ENCODE measurements around the gene WDR20. TPM values are rescaled to one million over a fixed set of nuclear protein-coding genes. Genes with fewer than 3 reads are reported as not detected.
"Not testable (repeated sequence)": the region's sequence is repeated elsewhere in the genome, so short reads cannot be mapped to it uniquely, and the experiment has no call there.

WDR20 gene
- total RNA-seq, 1 donor from 2014 or later: 30.4 TPM

GRCh38 chr14:102116361-102117180 is 23.1 kb upstream of the WDR20 start:
- no peaks in the 10 kb centered on the region for H3K4me1 Mint-ChIP-seq

GRCh38 chr14:102117852-102118251 is 21.8 kb upstream of the WDR20 start:
- Mint-ChIP-seq H3K36me3 (ENCODE audit: low read depth) (no peaks in the 10 kb centered on the region), H3K27me3 (no peaks in the 10 kb centered on the region), H3K9me3 (peaks cover 4% of the 10 kb centered on the region), H3K4me1 (no peaks in the 10 kb centered on the region), H3K27ac (no peak overlapping the region), H3K4me3 (no peak overlapping the region)
- intact Hi-C loops (cut with micrococcal nuclease): no loop called here
- DNase-seq: no peak

More at GRCh38 chr14:102116361-102117180, 23.1 kb upstream of the WDR20 start:
- peaks cover 4% of the 10 kb centered on the region for H3K9me3 Mint-ChIP-seq
- intact Hi-C loops (cut with micrococcal nuclease): no loop called here
- DNase-seq: no peak
- no peaks in the 10 kb centered on the region for H3K27me3 Mint-ChIP-seq
- no peaks in the 10 kb centered on the region for H3K36me3 Mint-ChIP-seq (ENCODE audit: low read depth)
- H3K4me3 Mint-ChIP-seq: no peak overlapping the region
- no peak overlapping the region for H3K27ac Mint-ChIP-seq

GRCh38 chr14:102120888-102121287 is 18.8 kb upstream of the WDR20 start:
- Mint-ChIP-seq H3K4me3 (no peak overlapping the region), H3K27me3 (no peaks in the 10 kb centered on the region), H3K4me1 (no peaks in the 10 kb centered on the region), H3K9me3 (peaks cover 4% of the 10 kb centered on the region), H3K36me3 (ENCODE audit: low read depth) (no peaks in the 10 kb centered on the region), H3K27ac (no peak overlapping the region)
- DNase-seq: no peak
- intact Hi-C loops (cut with micrococcal nuclease): no loop called here

- H3K4me3 Mint-ChIP-seq: no peak overlapping the region
These were observed 18.1 kb upstream of the WDR20 start for GRCh38 chr14:102121567-102121966.

GRCh38 chr14:102124419-102124818 is 15.3 kb upstream of the WDR20 start:
- no peak for DNase-seq
- H3K4me3 Mint-ChIP-seq: no peak overlapping the region
- H3K4me1 Mint-ChIP-seq: no peaks in the 10 kb centered on the region
- H3K36me3 Mint-ChIP-seq (ENCODE audit: low read depth): no peaks in the 10 kb centered on the region
- no peaks in the 10 kb centered on the region for H3K27me3 Mint-ChIP-seq
- H3K9me3 Mint-ChIP-seq: no peaks in the 10 kb centered on the region
- no peak overlapping the region for H3K27ac Mint-ChIP-seq
- intact Hi-C loops (cut with micrococcal nuclease): no loop called here

More at GRCh38 chr14:102121567-102121966, 18.1 kb upstream of the WDR20 start:
- Mint-ChIP-seq H3K4me1 (no peaks in the 10 kb centered on the region), H3K27ac (no peak overlapping the region), H3K9me3 (peaks cover 4% of the 10 kb centered on the region), H3K36me3 (ENCODE audit: low read depth) (no peaks in the 10 kb centered on the region), H3K27me3 (no peaks in the 10 kb centered on the region)
- intact Hi-C loops (cut with micrococcal nuclease): no loop called here
- DNase-seq: no peak

- intact Hi-C loops (cut with micrococcal nuclease): no loop called here
- Mint-ChIP-seq H3K36me3 (ENCODE audit: low read depth) (no peaks in the 10 kb centered on the region), H3K4me3 (no peak overlapping the region), H3K4me1 (no peaks in the 10 kb centered on the region), H3K27me3 (no peaks in the 10 kb centered on the region), H3K9me3 (no peaks in the 10 kb centered on the region), H3K27ac (no peak overlapping the region)
- no peak for DNase-seq
These were observed 14.2 kb upstream of the WDR20 start for GRCh38 chr14:102125546-102125945.

- Mint-ChIP-seq H3K4me1 (no peaks in the 10 kb centered on the region), H3K9me3 (no peaks in the 10 kb centered on the region), H3K27me3 (no peaks in the 10 kb centered on the region), H3K4me3 (no peak overlapping the region), H3K27ac (no peak overlapping the region), H3K36me3 (ENCODE audit: low read depth) (no peaks in the 10 kb centered on the region)
- intact Hi-C loops (cut with micrococcal nuclease): no loop called here
- DNase-seq: no peak
These were observed 12.8 kb upstream of the WDR20 start for GRCh38 chr14:102126807-102127455.

- intact Hi-C loops (cut with micrococcal nuclease): no loop called here
- no peak for DNase-seq
- H3K4me3 Mint-ChIP-seq: no peak overlapping the region
- H3K9me3 Mint-ChIP-seq: no peaks in the 10 kb centered on the region
- H3K27ac Mint-ChIP-seq: no peak overlapping the region
- H3K27me3 Mint-ChIP-seq: no peaks in the 10 kb centered on the region
- H3K36me3 Mint-ChIP-seq (ENCODE audit: low read depth): no peaks in the 10 kb centered on the region
- H3K4me1 Mint-ChIP-seq: no peaks in the 10 kb centered on the region
These were observed 8.0 kb upstream of the WDR20 start for GRCh38 chr14:102131741-102132140.

GRCh38 chr14:102134021-102134420 is 5.7 kb upstream of the WDR20 start:
- intact Hi-C loops (cut with micrococcal nuclease); H3K4me1 Mint-ChIP-seq; H3K4me3 Mint-ChIP-seq; H3K9me3 Mint-ChIP-seq; H3K27me3 Mint-ChIP-seq; H3K27ac Mint-ChIP-seq; DNase-seq; H3K36me3 Mint-ChIP-seq (ENCODE audit: low read depth): not testable (repeated sequence)

GRCh38 chr14:102134719-102135118 is 5.0 kb upstream of the WDR20 start:
- DNase-seq; H3K27me3 Mint-ChIP-seq; H3K27ac Mint-ChIP-seq; intact Hi-C loops (cut with micrococcal nuclease); H3K4me3 Mint-ChIP-seq; H3K36me3 Mint-ChIP-seq (ENCODE audit: low read depth); H3K9me3 Mint-ChIP-seq: not testable (repeated sequence)
- H3K4me1 Mint-ChIP-seq: peaks cover 11% of the 10 kb centered on the region

- H3K4me1 Mint-ChIP-seq: peaks cover 11% of the 10 kb centered on the region
- H3K4me3 Mint-ChIP-seq; H3K9me3 Mint-ChIP-seq; H3K36me3 Mint-ChIP-seq (ENCODE audit: low read depth); H3K27me3 Mint-ChIP-seq; H3K27ac Mint-ChIP-seq; DNase-seq; intact Hi-C loops (cut with micrococcal nuclease): not testable (repeated sequence)
These were observed 4.2 kb upstream of the WDR20 start for GRCh38 chr14:102135456-102135855.

- DNase-seq: no peak
- Mint-ChIP-seq H3K27me3 (no peaks in the 10 kb centered on the region), H3K4me1 (peaks cover 21% of the 10 kb centered on the region), H3K9me3 (no peaks in the 10 kb centered on the region), H3K4me3 (peak overlapping the region; percentile 97), H3K27ac (peak overlapping the region; percentile 95), H3K36me3 (ENCODE audit: low read depth) (peaks cover 1% of the 10 kb centered on the region)
- intact Hi-C loops (cut with micrococcal nuclease): loop anchor here (2.0 kb wide), 1 partner anchor 174 kb away; the partner anchor contains the start of gene DYNC1H1
These were observed 1.2 kb upstream of the WDR20 start for GRCh38 chr14:102138535-102138934.

- no peak for DNase-seq
- Mint-ChIP-seq H3K4me1 (peaks cover 21% of the 10 kb centered on the region), H3K27me3 (no peaks in the 10 kb centered on the region), H3K9me3 (no peaks in the 10 kb centered on the region), H3K36me3 (ENCODE audit: low read depth) (peaks cover 1% of the 10 kb centered on the region), H3K27ac (peak overlapping the region; percentile 95), H3K4me3 (peak overlapping the region; percentile 97)
- intact Hi-C loops (cut with micrococcal nuclease): loop anchor here (1.0 to 2.0 kb wide), 4 partner anchors 52 to 191 kb away; partner anchors contain the start of genes DYNC1H1 and HSP90AA1
These were observed 774 bp upstream of the WDR20 start for GRCh38 chr14:102138961-102139285.

GRCh38 chr14:102140027-102140749 is 491 bp downstream of the WDR20 start:
- Mint-ChIP-seq H3K4me1 (peaks cover 26% of the 10 kb centered on the region), H3K36me3 (ENCODE audit: low read depth) (peaks cover 5% of the 10 kb centered on the region), H3K27ac (peak overlapping the region; percentile 95), H3K9me3 (no peaks in the 10 kb centered on the region), H3K27me3 (no peaks in the 10 kb centered on the region), H3K4me3 (peak overlapping the region; percentile 97)
- DNase-seq: peak; percentile 84
- intact Hi-C loops (cut with micrococcal nuclease): loop anchor here (1.0 to 5.0 kb wide), 2 partner anchors 44 to 62 kb away; no protein-coding TSS in a partner anchor

Data from activated CD4-positive, alpha-beta T cell treated with anti-CD3 and anti-CD28 coated beads, Interleukin-2, amount 10 ng/mL, durations not matched to agents 24 days and 14 days (primary cell).